NB4 (cell line): Measurements from ENCODE around the gene IGFL2.

Experiments used
- DNase-seq: peaks from one replicate; pipeline ENCODE4 v3.0.0; 2010; ENCODE audit warnings: low read depth
- H3K4me3 ChIP-seq: one replicate; pipeline ENCODE4 v1.5.1; 2011; ENCODE audit warnings: mild to moderate bottlenecking, low read depth, low read length, moderate library complexity
- CTCF ChIP-seq: IDR thresholded peaks from one replicate; pipeline ENCODE4 v1.5.1; 2012; ENCODE audit warnings: low read depth, low read length
- MYC ChIP-seq: IDR thresholded peaks from 2 replicates; pipeline ENCODE4 v1.6.1; 2011; ENCODE audit warnings: low read depth, low read length
- POLR2A ChIP-seq: IDR thresholded peaks from 2 replicates; pipeline ENCODE4 v1.6.1; 2011; ENCODE audit warnings: mild to moderate bottlenecking; ENCODE audit not compliant: insufficient read length; ENCODE audit errors: extremely low read depth
- TF ChIP-seq, protein P1 (sequence below): IDR thresholded peaks from 2 replicates; pipeline ENCODE4 v1.6.1; 2011; ENCODE audit warnings: low read depth, low read length

The IGFL2 gene

DNA sequence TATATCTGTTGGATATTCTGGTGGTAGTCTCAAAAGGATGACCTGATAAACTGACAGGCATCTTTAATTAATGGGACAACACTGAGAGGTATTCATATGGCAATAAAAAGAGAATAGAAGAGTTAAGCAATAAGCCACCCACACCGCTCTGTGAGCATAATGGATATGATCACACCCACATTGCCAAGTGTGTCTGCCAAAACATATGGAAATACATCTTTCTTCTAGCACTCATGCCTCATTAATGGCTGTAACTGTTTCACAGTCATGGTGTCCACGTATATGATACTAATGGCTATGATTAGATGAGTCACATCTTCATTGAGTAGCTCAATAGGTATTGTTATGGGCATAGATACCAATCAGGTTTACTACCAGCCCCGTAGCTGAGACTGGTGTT, 36.7 kb upstream of the IGFL2 start:
- no peak for DNase-seq
- H3K4me3 ChIP-seq, result no peak overlapping the region
- TF ChIP-seq POLR2A (no peak), MYC (no peak), CTCF (no peak)
- TF ChIP-seq, protein P1, sequence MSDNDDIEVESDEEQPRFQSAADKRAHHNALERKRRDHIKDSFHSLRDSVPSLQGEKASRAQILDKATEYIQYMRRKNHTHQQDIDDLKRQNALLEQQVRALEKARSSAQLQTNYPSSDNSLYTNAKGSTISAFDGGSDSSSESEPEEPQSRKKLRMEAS, result no peak

DNA sequence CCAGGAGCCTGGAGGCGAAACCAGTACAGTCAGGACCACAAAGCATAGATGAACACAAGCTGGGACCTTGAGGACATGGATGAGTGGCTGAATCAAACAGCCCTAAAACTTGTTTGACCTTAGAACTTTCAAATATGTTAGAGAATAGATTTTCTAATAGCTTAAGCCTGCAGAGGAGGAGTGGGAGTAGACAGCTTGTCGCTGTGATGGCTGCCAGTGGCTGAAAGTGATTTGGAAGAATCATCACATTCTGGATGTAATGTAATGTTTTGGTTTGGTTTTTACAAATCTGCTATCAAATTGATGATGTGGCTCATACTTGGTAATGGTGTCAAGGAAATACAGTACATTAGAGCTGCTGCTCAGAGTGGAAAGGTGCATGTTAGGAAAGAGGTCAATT, 35.5 kb upstream of the IGFL2 start:
- H3K4me3 ChIP-seq, result no peak overlapping the region
- no peak for DNase-seq
- no peak for TF ChIP-seq POLR2A
- TF ChIP-seq, protein P1, result no peak
- TF ChIP-seq MYC, result no peak
- no peak for TF ChIP-seq CTCF

DNA sequence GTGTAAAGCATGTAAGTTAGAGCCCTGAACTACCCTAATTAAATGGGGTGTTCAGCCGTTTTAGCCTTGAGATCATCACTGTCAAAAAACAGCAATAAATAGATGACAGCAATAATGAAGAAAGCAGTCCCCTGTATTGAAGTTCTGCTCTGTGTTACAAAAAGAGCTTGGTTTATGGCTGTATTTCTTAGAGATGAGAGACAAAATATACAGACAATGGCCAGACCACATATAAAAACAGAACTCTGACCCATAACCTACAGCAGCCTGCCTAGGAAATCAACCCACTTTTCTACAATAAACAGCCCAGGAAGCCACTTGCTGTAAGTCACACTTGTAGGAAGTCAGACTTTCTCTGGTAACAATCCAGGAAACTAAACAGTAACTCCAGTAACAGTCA, 34.3 kb upstream of the IGFL2 start:
- no peak for DNase-seq
- no peak overlapping the region for H3K4me3 ChIP-seq
- TF ChIP-seq POLR2A, result no peak
- TF ChIP-seq MYC, result no peak

GRCh38 chr19:46115396-46116106, 32.5 kb upstream of the IGFL2 start:
- TF ChIP-seq, protein P1, result no peak
- TF ChIP-seq POLR2A (no peak), MYC (no peak), CTCF (no peak)
- peak; percentile 43 for DNase-seq
- no peak overlapping the region for H3K4me3 ChIP-seq

GRCh38 chr19:46116121-46116520, 31.9 kb upstream of the IGFL2 start:
- TF ChIP-seq POLR2A, result no peak
- TF ChIP-seq, protein P1, result no peak
- TF ChIP-seq CTCF, result no peak
- TF ChIP-seq MYC, result no peak
- no peak for DNase-seq
- no peak overlapping the region for H3K4me3 ChIP-seq

DNA sequence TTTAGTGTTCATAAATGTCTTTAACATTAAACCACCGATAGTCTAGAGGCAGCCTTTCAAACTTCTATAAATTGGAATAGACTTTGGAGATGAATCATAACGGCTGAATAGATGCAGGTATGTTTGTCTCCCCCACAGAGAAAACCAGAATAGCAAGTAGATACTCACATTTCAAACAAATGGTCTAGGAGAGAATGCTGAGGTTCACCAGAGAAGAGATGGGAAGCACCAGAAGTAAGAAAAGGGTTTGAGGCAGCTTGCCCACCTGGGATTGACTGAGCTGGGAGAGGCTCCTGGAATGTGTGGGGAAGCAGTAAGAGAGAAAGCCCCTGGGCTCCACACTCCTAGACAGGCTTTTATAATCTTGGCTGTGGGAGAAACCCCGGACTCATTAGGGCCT, 29.9 kb upstream of the IGFL2 start:
- no peak overlapping the region for H3K4me3 ChIP-seq
- DNase-seq, result no peak
- TF ChIP-seq, protein P1, result no peak
- TF ChIP-seq CTCF (no peak), MYC (no peak)
